ENCODE results near the gene CELA2B. TPM values are rescaled to one million over a fixed set of nuclear protein-coding genes. Genes with fewer than 3 reads are reported as not detected.

The CELA2B gene
- total and polyA plus RNA-seq, 2 of the 8 experiments (the other 6 are each of a cell fraction or from before 2014, with no cell fraction given): not detected

DNA sequence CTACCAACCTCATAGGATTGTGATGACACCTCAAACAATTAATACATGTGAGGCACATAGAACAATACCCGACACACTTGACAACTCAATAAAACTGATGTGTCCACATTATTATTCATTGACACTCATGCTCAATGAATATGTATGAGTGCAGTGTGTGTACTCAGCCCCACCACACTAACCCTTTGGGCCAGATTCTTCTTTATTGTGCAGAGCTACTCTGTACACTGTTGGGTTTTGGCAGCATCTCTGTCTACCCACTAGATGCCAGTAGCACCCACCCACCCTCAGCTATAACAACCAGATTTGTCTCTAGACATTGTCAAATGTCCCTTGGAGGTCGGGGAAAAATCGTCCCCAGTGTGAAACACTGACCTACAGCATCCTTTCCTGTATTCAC is 38.0 kb downstream of the CELA2B start:
- Histone ChIP-seq H4K8ac (ENCODE audit: extremely low read depth, insufficient read depth, low read length) (no peak overlapping the region), H3K4me1 (replicated peaks in 1 of 4; ENCODE audit: control insufficient read depth in 3 of 4, insufficient read depth in 4 of 4, low read length in 3 of 4) (peaks cover 3 to 14% (median 7%) of the 10 kb centered on the region in 4 experiments; a peak in 6 of 7 replicates), H2BK120ac (replicated peaks; ENCODE audit: low read depth, low read length) (no peak overlapping the region), H3K79me2 (ENCODE audit: control insufficient read depth in 1 of 2, insufficient read depth in 2 of 2, low read length in 2 of 2) (peaks cover 0 to 14% of the 10 kb centered on the region in 2 experiments; a peak in 2 of 4 replicates), H4K91ac (replicated peaks; ENCODE audit: insufficient read length, low read length) (no peak overlapping the region), H2BK20ac (ENCODE audit: low read length) (no peak overlapping the region), H3K9ac (replicated peaks in 1 of 4; ENCODE audit: extremely low read depth in 1 of 4, low read depth in 3 of 4, low read length in 3 of 4) (no peak overlapping the region), H3K36me3 (ENCODE audit: control insufficient read depth in 2 of 4, insufficient read depth in 4 of 4, low read length in 3 of 4) (peaks cover 0 to 22% (median 6%) of the 10 kb centered on the region in 4 experiments; a peak in 5 of 8 replicates), H3K9me3 (ENCODE audit: insufficient read depth in 2 of 2, low read depth in 1 of 2, low read length in 1 of 2) (no peaks in the 10 kb centered on the region), H3K4ac (replicated peaks; ENCODE audit: insufficient read length, low read depth, low read length) (no peak overlapping the region), H3K27me3 (replicated peaks in 1 of 4; ENCODE audit: control insufficient read depth in 3 of 4, extremely low read depth in 1 of 4, insufficient read depth in 3 of 4, low read length in 3 of 4) (no peaks in the 10 kb centered on the region), H2BK5ac (ENCODE audit: low read depth, low read length) (no peak overlapping the region), H4K5ac (ENCODE audit: insufficient read length, low read depth, low read length) (no peak overlapping the region), H3K23ac (ENCODE audit: insufficient read length) (no peak overlapping the region), H2BK12ac (ENCODE audit: low read depth, low read length) (no peak overlapping the region), H3K14ac (ENCODE audit: insufficient read length) (no peak overlapping the region), H3K4me2 (ENCODE audit: insufficient read depth in 1 of 2, low read depth in 2 of 2, low read length in 2 of 2) (no peak overlapping the region), H3K27ac (ENCODE audit: low read depth, low read length) (no peak overlapping the region), H3K23me2 (ENCODE audit: low read depth, low read length) (no peaks in the 10 kb centered on the region), H3K56ac (replicated peaks; ENCODE audit: insufficient read length, low read depth, low read length) (no peak overlapping the region), H3K4me3 (ENCODE audit: extremely low read depth in 1 of 4, insufficient read depth in 2 of 4, low read depth in 3 of 4, low read length in 4 of 4) (no peak overlapping the region), H3K79me1 (ENCODE audit: low read depth, low read length) (peaks cover 7% of the 10 kb centered on the region; the same call in 1 of the 2 replicates), H2BK15ac (ENCODE audit: low read length) (no peak overlapping the region), H2AFZ (ENCODE audit: low read length) (no peak overlapping the region), H4K20me1 (replicated peaks in 1 of 2; ENCODE audit: control insufficient read depth in 1 of 2, insufficient read depth in 2 of 2, low read length in 2 of 2) (no peaks in the 10 kb centered on the region), H3K18ac (ENCODE audit: extremely low read depth, low read length) (no peak overlapping the region), H2AK5ac (ENCODE audit: low read depth, low read length) (no peak overlapping the region)
- ChIA-PET CTCF (ENCODE audit: partially characterized antibody) (interaction anchor here (0.7 to 1.4 kb wide), 2 partner anchors 15 to 83 kb away, joined by 3 to 4 read pairs; no protein-coding TSS in a partner anchor), POLR2A (ENCODE audit: partially characterized antibody) (interaction anchor here (2.4 kb wide), 1 partner anchor 10 kb away, joined by 7 read pairs; the partner anchor contains the start of gene CASP9)
- WGBS, 2 experiments (ENCODE audit: extremely low coverage in 1 of 2, insufficient coverage in 1 of 2, insufficient read length in 1 of 2, insufficient replicate concordance in 2 of 2, low coverage in 1 of 2, low lambda C conversion rate in 2 of 2, missing lambda C conversion rate in 1 of 2): 90% methylated on average over 3 of the region's 3 CpGs; no CpG with 5 or more reads in 1 of the 2 experiments
- DNase-seq (ENCODE audit: low read depth in 1 of 2, low spot score in 2 of 2) (no peak), FAIRE-seq (no peak)
- TF ChIP-seq KDM1A (IDR thresholded peaks at IDR 0.05; ENCODE audit: borderline replicate concordance, low read length) (no peak), CEBPB (IDR thresholded peaks at IDR 0.05; ENCODE audit: low read depth, low read length) (no peak), POLR2A (IDR thresholded peaks at IDR 0.05; ENCODE audit: control extremely low read depth in 1 of 2, low read depth in 2 of 2, low read length in 2 of 2) (no peak), NRF1 (IDR thresholded peaks at IDR 0.05; ENCODE audit: low read depth, low read length) (no peak), BCL11A (IDR thresholded peaks at IDR 0.05; ENCODE audit: low read depth in 2 of 2, low read length in 2 of 2) (no peak), HDAC2 (IDR thresholded peaks at IDR 0.05; ENCODE audit: borderline replicate concordance in 1 of 2, low read depth in 2 of 2, low read length in 2 of 2) (no peak), RNF2 (IDR thresholded peaks at IDR 0.05; ENCODE audit: borderline replicate concordance, low read depth, low read length, missing control alignments, poor library complexity, severe bottlenecking) (no peak), KDM4A (IDR thresholded peaks at IDR 0.05; ENCODE audit: low read depth, low read length, severe bottlenecking) (no peak), CBX5 (IDR thresholded peaks at IDR 0.05; ENCODE audit: low read depth, low read length) (no peak), JUND (IDR thresholded peaks at IDR 0.05; ENCODE audit: low read length) (no peak), BACH1 (IDR thresholded peaks at IDR 0.05; ENCODE audit: low read length) (no peak), SP1 (IDR thresholded peaks at IDR 0.05; ENCODE audit: low read depth, low read length) (no peak), CHD2 (IDR thresholded peaks at IDR 0.05; ENCODE audit: low read length) (no peak), CTBP2 (IDR thresholded peaks at IDR 0.05; ENCODE audit: borderline replicate concordance, insufficient read depth, insufficient read length, low read length) (no peak)

Data from H1 (cell line).